NCI-H2029 treated with DMSO at 0.1 percent for 48 hours (cell line): ENCODE measurements around the gene EMC1.
A peak's percentile ranks its signal among the peaks of the same experiment; 100 is the strongest.
"Not testable (repeated sequence)": the region's sequence is repeated elsewhere in the genome, so short reads cannot be mapped to it uniquely, and the experiment has no call there.

Experiments used
- DNase-seq: peaks from one replicate; lab custom pipeline; 2025; lab: John Stamatoyannopoulos, UW

Gene EMC1

DNA sequence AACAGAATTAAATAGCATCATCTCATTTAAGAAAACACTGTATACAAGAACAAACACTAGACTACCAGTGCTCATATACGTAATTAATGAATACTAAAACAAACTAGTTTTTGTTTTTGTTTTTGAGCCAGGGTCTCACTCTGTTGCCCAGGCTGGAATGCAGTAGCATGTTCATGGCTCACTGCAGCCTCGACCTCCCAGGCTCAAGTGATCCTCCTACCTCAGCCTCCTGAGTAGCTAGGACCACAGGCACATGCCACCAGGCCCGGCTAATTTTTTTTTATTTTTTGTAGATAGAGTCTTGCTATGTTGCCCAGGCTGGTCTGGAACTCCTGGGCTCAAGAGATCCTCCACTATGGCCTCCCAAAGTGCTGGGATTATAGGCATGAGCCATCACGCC, 34.7 kb downstream of the EMC1 start:
- not testable (repeated sequence) for DNase-seq

DNA sequence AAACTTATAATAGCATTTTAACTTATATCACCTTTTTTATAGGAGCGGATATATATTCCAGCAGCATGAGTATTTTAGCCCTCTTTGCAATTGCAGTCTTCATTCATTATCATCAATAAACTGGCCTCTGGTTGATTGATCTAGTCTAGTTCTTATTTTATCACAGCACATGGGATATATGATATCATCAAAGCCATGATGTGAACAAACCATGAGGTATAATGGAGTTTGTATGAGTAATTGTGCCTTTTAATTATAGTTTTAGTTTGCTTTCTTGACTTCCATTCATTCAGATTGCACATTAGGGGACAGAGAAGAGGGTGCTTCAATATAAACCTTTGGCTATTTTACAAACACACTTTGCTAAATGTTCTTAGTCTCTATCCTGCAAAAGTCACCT, 37.7 kb downstream of the EMC1 start:
- DNase-seq: no peak

- no peak for DNase-seq
These were observed 39.2 kb downstream of the EMC1 start for GRCh38 chr1:19212167-19212566.

GRCh38 chr1:19210772-19211549, 40.4 kb downstream of the EMC1 start:
- DNase-seq: no peak

GRCh38 chr1:19209990-19210771, 41.1 kb downstream of the EMC1 start, which contains the start of gene UBR4:
TSS of gene UBR4 (minus strand) at chr1:19210266. CDS start at chr1:19210248, 18 bp downstream.
- DNase-seq: peak; percentile 73

DNA sequence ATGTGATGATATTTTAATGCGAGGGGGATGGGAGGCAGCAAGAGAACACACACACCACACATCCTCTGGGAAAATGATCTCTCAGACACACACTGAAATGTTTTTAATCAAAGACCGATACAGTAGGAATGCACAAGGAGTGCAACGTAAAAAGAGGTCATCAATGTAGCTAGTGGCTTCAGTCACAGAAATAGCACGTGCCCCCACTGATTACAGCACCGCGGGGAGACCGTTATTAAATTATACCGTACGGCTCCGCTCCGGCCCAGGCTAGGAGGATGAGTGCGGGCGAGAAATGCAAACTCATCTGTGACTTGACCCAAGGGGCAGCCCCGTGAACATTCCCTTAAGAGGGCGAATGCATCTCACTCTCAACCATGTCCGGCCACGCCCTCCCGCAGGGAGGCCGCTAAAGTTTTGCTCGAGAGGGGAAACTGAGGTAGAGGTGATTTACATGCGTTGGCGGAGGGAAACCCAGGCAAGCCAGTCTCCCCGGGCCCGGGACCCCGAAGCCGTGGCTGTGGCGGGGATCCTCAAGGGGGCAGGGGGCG, 41.8 kb downstream of the EMC1 start:
- no peak for DNase-seq

- no peak for DNase-seq
These were observed 42.5 kb downstream of the EMC1 start for GRCh38 chr1:19208710-19209438.

DNA sequence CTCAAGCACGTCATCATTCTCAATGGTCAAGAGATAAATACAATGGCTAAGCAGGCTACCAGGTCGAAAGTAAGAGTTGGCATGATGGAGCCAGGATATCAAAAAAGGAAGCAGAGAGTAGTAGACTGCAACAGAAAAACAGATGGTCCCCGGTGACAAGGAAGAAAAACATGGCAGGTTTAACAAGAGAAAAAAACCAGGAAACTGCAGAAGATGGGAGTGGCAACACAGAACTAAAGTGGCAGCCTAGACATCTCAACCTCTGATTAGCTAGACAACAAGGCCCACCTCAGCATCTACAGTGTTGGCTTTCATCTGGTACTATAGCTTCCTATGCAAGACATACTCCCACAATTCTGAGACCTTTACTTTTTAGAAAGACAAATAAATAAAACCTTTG, 44.4 kb downstream of the EMC1 start:
- no peak for DNase-seq

DNA sequence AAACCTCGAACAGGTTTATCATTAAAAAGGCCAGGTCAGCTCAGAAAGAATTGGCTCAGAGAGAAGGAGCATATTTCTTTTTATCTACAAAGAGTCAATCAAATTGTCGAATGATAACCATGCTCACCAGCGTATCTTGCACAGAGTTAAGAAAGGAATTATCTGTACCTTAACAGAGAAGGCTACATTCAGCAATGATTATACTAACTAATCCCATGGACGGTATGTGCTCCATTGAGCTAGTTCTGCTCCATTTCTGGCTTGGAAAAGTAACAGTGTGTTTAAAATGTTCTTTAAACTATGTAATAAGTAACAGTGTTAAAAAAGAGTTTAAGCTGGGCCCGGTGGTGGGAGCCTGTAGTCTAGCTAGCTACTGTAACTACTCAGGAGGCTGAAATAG, 45.5 kb downstream of the EMC1 start:
- no peak for DNase-seq

DNA sequence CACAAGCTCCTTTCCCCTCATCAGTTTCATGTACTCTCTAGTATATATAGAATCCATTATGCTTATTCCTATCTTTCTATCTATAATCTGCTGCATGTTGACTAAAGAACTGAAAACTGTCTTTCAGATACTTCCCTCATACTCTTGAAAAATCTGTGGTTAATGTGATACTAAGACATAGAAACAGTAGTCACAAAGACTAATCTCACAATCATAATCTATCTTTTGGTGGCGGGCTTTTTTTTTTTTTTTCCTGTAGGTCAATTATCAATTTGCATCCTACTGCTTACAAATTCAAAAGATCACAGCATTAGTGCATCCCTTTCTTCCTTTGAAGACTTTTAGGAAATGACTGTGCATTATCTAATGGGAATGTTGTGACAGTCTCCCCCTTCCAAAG, 45.9 kb downstream of the EMC1 start:
- no peak for DNase-seq

DNA sequence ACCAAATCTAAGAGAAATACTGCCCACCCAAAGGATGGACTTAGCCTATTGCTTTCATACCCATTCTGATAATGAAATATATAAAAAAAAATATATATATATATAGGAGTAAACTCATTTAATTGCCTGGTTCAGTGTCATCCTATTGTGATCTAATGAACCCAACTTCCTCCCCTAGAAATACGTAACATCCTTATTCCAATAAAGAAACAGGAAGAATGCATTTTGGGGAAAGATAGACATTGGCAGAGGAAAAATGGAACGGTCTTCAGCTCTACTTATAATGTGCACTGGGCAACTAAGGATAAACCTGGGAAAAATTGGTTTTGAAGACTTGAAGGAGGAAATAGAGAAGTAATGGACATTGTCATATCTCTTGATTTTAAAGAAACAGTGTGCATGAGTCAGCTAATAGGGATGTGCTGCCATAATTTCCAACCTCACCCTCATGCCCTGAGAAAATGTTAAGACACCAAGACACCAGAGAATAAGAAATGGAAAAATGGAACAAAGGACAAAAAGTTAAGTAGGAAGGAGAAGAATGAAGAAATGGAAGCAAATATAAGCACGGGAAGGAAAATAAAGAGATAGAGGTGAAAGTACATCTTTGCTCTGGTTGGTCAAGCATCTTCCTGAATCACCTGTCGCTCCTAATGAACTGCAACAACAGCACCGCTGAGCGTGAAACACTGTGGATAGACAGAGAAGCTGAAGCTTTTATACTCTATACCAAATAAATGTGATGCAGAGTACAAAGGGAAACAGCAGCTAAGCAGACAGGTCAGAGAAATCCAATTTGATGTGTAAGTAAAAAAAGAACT, 46.7 kb downstream of the EMC1 start:
- DNase-seq: no peak

GRCh38 chr1:19203440-19203839, 47.9 kb downstream of the EMC1 start:
- DNase-seq: no peak

DNA sequence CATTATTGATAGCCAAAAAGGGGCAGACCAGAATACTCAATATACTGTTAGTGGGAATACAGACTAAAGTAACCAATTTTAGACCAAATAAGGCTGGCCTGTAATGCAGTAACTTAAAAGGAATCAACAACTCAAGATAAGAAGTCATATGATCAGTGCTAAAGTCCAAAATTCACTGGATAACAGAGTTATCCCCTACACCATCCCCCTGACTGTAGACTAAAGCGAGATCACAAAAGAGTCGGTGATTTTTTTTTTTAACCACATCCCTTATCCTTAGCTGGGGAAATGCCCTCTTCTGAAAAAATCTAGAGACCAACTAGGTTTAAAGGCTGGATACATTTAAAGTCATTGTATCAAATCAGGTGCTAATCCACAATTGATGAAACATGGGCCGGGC, 48.9 kb downstream of the EMC1 start:
- no peak for DNase-seq

- DNase-seq: no peak
These were observed 51.2 kb downstream of the EMC1 start for GRCh38 chr1:19199969-19200604.

GRCh38 chr1:19199329-19199968, 51.9 kb downstream of the EMC1 start:
- no peak for DNase-seq

- no peak for DNase-seq
These were observed 52.5 kb downstream of the EMC1 start for GRCh38 chr1:19198820-19199219.

DNA sequence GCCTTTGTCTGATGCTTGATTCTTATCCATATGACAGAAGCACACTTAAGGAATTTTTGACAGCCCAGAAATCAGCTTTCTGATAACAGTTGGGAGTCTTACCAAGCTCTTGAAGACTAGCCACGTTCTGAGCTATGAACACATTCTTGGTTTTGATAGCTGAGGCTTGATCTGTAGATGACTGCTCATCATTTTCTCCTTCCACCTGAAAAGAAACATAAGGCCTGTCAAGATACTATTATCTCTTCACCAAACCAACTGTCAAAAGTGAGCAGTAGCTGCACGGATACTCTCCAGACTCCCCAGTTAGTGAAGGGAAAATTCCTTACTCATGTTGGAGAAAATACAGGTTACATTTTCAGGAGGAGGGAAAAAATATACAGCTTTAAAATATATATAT, 53.5 kb downstream of the EMC1 start:
- DNase-seq: no peak

DNA sequence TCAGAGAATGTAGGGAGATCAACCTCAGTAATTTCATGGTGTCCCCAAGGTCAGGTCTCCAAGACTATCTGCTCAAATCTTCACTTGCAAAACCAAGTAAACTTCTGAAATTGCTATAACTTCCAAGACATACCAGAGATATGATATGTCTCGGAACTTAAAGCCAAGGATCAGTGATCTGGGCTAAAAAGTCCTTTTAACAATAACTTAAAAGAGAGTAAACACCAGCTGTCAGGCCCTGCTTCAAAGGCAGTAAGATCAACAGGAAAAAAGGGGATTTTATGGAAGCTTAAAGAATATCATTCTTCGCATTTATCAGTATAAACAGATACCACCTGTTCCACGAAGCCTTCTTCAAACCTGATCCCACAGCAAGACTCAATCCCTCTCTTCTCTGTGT, 55.0 kb downstream of the EMC1 start:
- no peak for DNase-seq

DNA sequence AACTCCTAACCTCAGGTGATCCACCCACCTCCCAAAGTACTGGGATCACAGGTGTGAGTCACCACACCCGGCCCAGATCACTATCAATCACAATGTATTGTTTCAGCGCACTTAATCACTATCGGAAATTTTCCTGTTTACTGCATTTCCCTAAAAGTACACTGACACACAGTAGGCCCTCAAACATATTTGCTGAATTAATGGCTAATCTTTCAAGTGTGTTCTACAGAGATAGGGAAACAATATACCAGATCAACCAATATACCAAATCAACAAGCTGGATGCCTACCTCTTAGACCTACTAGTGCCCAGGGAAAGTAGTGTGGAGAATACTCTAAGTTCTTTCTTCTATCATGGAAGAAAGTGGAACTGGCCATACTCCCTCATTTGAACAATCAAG, 58.3 kb downstream of the EMC1 start:
- DNase-seq: no peak

GRCh38 chr1:19191811-19192210, 59.5 kb downstream of the EMC1 start:
- DNase-seq: no peak

DNA sequence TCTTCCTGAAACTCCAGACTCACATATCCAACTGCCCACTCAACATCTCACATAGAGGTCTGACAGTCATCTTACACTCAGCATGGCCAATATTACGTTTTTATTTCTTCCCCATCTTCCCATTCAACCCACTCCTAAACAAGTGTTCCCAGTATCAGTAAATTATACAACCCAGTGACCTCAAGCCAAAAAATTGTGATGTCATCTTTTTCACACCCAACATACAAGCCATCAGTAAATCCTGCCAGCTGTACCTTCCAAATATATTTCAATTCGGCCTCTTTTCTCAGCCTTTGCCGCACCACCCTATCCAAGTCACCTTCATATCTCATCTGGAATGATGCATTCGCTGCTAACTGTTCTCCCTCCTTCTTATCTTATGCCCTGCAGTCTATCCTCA, 60.9 kb downstream of the EMC1 start:
- no peak for DNase-seq
